IMR-90 (cell line): ENCODE data around the gene ADAMTS14. TPM values are rescaled to one million over a fixed set of nuclear protein-coding genes. Genes with fewer than 3 reads are reported as not detected.

Experiments
- ATAC-seq: fragments of 200-7000 bp; cut with Tn5 transposase; 2 replicates; pipeline ENCODE4 v1.9.1; 2020; ENCODE audit warnings: low read depth, mild to moderate bottlenecking, moderate library complexity
- BruUV-seq: library from RNA; stranded (reverse); fragments of 400-500 nt; replicated peaks from 2 replicates; lab custom pipeline; 2021; lab: Mats Ljungman, UMichigan
- CTCF ChIA-PET: fragments of 300-600 bp; formaldehyde crosslinking; extraction: SDS; loops from one replicate; lab custom pipeline; 2021; ENCODE audit warnings: antibody characterized with exemption; lab: Yijun Ruan, JAX
- POLR2A ChIA-PET: fragments of 300-600 bp; sonication (Branson Sonifier 250); formaldehyde crosslinking; loops from one replicate; lab custom pipeline; 2022; ENCODE audit warnings: antibody characterized with exemption; ENCODE audit not compliant: unreplicated experiment; lab: Charles Lee
- DNase-seq: peaks from one replicate; pipeline ENCODE4 v3.0.0; 2013
- H2AFZ ChIP-seq: replicated peaks from 2 replicates; pipeline ENCODE3; 2013; ENCODE audit warnings: low read length, mild to moderate bottlenecking; ENCODE audit not compliant: poor library complexity
- H2AK5ac ChIP-seq: 2 replicates; pipeline ENCODE4 v1.6.1; 2013; ENCODE audit warnings: low read depth, low read length, inconsistent platforms
- H2AK9ac ChIP-seq: replicated peaks from 2 replicates; pipeline ENCODE3; 2013; ENCODE audit warnings: mild to moderate bottlenecking, low read depth, low read length, moderate library complexity; ENCODE audit not compliant: poor library complexity
- H2BK120ac ChIP-seq: 2 replicates; pipeline ENCODE4 v1.6.1; 2013; ENCODE audit warnings: low read depth, low read length, inconsistent platforms
- H2BK15ac ChIP-seq: 3 replicates; pipeline ENCODE4 v1.6.1; 2013; ENCODE audit warnings: low read depth, low read length, inconsistent platforms
- H2BK20ac ChIP-seq: 2 replicates; pipeline ENCODE4 v1.6.1; 2013; ENCODE audit warnings: low read depth, mild to moderate bottlenecking, inconsistent platforms, low read length, moderate library complexity
- H2BK5ac ChIP-seq: 2 replicates; pipeline ENCODE4 v1.6.1; 2013; ENCODE audit warnings: mild to moderate bottlenecking, low read depth, low read length, inconsistent platforms; ENCODE audit not compliant: poor library complexity, severe bottlenecking
- H3K14ac ChIP-seq: replicated peaks from 2 replicates; pipeline ENCODE4 v1.6.1; 2013; ENCODE audit warnings: low read depth, low read length, inconsistent platforms
- H3K18ac ChIP-seq: 2 replicates; pipeline ENCODE4 v1.6.1; 2013; ENCODE audit warnings: low read depth, low read length, control low read depth
- H3K23ac ChIP-seq: 2 replicates; pipeline ENCODE4 v1.6.1; 2013; ENCODE audit warnings: low read depth, low read length, inconsistent platforms
- H3K27ac ChIP-seq: 2 replicates; pipeline ENCODE4 v1.5.1; 2013; ENCODE audit warnings: mild to moderate bottlenecking, control low read depth, low read length; ENCODE audit not compliant: insufficient read depth
- H3K27me3 ChIP-seq: 2 replicates; pipeline ENCODE4 v1.6.1; 2013; ENCODE audit warnings: low read length; ENCODE audit not compliant: control insufficient read depth, insufficient read depth
- H3K36me3 ChIP-seq: 2 replicates; pipeline ENCODE4 v1.6.1; 2013; ENCODE audit warnings: low read length, mixed read lengths; ENCODE audit not compliant: control insufficient read depth, insufficient read depth
- H3K4ac ChIP-seq: 2 replicates; pipeline ENCODE4 v1.6.1; 2013; ENCODE audit warnings: low read depth, low read length, inconsistent platforms
- H3K4me1 ChIP-seq: 2 replicates; pipeline ENCODE4 v1.6.1; 2013; ENCODE audit warnings: low read length, mixed read lengths; ENCODE audit not compliant: control insufficient read depth, insufficient read depth
- H3K4me2 ChIP-seq: 2 replicates; pipeline ENCODE4 v1.6.1; 2013; ENCODE audit warnings: low read depth, mild to moderate bottlenecking, control low read depth, low read length, moderate library complexity
- H3K4me3 ChIP-seq: 2 replicates; pipeline ENCODE4 v1.5.1; 2013; ENCODE audit warnings: low read depth, mild to moderate bottlenecking, control low read depth, low read length, moderate library complexity; ENCODE audit not compliant: insufficient read depth
- H3K56ac ChIP-seq: 2 replicates; pipeline ENCODE4 v1.6.1; 2013; ENCODE audit warnings: low read length, inconsistent platforms; ENCODE audit not compliant: insufficient read depth; ENCODE audit errors: extremely low read depth
- H3K79me1 ChIP-seq, 2 experiments: 2 replicates each; pipeline ENCODE4 v1.6.1; 2013; ENCODE audit warnings: low read length in 2 of 2, inconsistent platforms in 1 of 2, low read depth in 1 of 2
- H3K9ac ChIP-seq: 2 replicates; pipeline ENCODE4 v1.6.1; 2013; ENCODE audit warnings: low read depth, low read length, control low read depth
- H3K9me1 ChIP-seq: 2 replicates; pipeline ENCODE4 v1.6.1; 2013; ENCODE audit warnings: low read length, inconsistent platforms; ENCODE audit not compliant: insufficient read depth
- H3K9me3 ChIP-seq: 2 replicates; pipeline ENCODE4 v1.6.1; 2013; ENCODE audit warnings: low read length; ENCODE audit not compliant: control insufficient read depth, insufficient read depth
- H4K20me1 ChIP-seq: 2 replicates; pipeline ENCODE4 v1.6.1; 2013; ENCODE audit warnings: low read length, inconsistent platforms; ENCODE audit not compliant: insufficient read depth
- H4K5ac ChIP-seq: 2 replicates; pipeline ENCODE4 v1.6.1; 2013; ENCODE audit warnings: mild to moderate bottlenecking, low read depth, low read length, control low read depth
- H4K8ac ChIP-seq, 2 experiments: 2 replicates each; pipeline ENCODE4 v1.6.1; 2013; ENCODE audit warnings: low read depth in 2 of 2, low read length in 2 of 2, control low read depth in 1 of 2, inconsistent platforms in 1 of 2
- H4K91ac ChIP-seq: 2 replicates; pipeline ENCODE4 v1.6.1; 2013; ENCODE audit warnings: low read depth, low read length, inconsistent platforms; ENCODE audit not compliant: insufficient read depth
- BHLHE40 ChIP-seq: fragments of 150-350 bp; IDR thresholded peaks from 2 replicates; pipeline ENCODE4 v1.6.1; 2016; ENCODE audit warnings: mild to moderate bottlenecking, low read depth, low read length
- CEBPB ChIP-seq: IDR thresholded peaks from 2 replicates; pipeline ENCODE4 v1.6.1; 2012; ENCODE audit warnings: low read depth, low read length, improper control_type of control experiment
- FOS ChIP-seq: fragments of 150-350 bp; IDR thresholded peaks from 2 replicates; pipeline ENCODE4 v1.6.1; 2016; ENCODE audit warnings: low read depth, low read length
- MAZ ChIP-seq: IDR thresholded peaks from 2 replicates; pipeline ENCODE4 v1.6.1; 2012; ENCODE audit warnings: low read depth, mild to moderate bottlenecking, low read length, improper control_type of control experiment, moderate library complexity, borderline replicate concordance
- MXI1 ChIP-seq: IDR thresholded peaks from 2 replicates; pipeline ENCODE4 v1.6.1; 2012; ENCODE audit warnings: low read depth, mild to moderate bottlenecking, low read length, moderate library complexity, borderline replicate concordance
- NFE2L2 ChIP-seq: fragments of 150-350 bp; IDR thresholded peaks from 2 replicates; pipeline ENCODE4 v1.6.1; 2016; ENCODE audit warnings: low read depth, mild to moderate bottlenecking, low read length
- RAD21 ChIP-seq: IDR thresholded peaks from 2 replicates; pipeline ENCODE4 v1.6.1; 2012; ENCODE audit warnings: low read length, improper control_type of control experiment
- RCOR1 ChIP-seq: IDR thresholded peaks from 2 replicates; pipeline ENCODE4 v1.6.1; 2012; ENCODE audit warnings: mild to moderate bottlenecking, low read length, improper control_type of control experiment; ENCODE audit not compliant: insufficient replicate concordance
- RFX5 ChIP-seq: IDR thresholded peaks from 2 replicates; pipeline ENCODE4 v1.8.0; 2012; ENCODE audit warnings: low read depth, mild to moderate bottlenecking, low read length, moderate library complexity
- WGBS, 2 experiments: methylation state at CpG; one replicate each; pipeline versions ENCODE4 v1.1.5 to v1.1.7; 2013; ENCODE audit warnings: missing lambda C conversion rate in 2 of 2; ENCODE audit not compliant: insufficient read length in 1 of 2; ENCODE audit errors: extremely low coverage in 2 of 2; 5-methylcytosine and 5-hydroxymethylcytosine counted together
- dilution Hi-C: fragments of 300-500 bp; cut with HindIII; formaldehyde crosslinking; loops from one replicate; pipeline ENCODE4 v1.14.3; 2018; ENCODE audit warnings: low sequenced_read_pairs; ENCODE audit not compliant: unreplicated experiment
- in situ Hi-C: fragments of 300-500 bp; cut with MboI; formaldehyde crosslinking; loops from 3 replicates; pipeline ENCODE4 v1.14.3; 2019; ENCODE audit warnings: low sequenced_read_pairs, inconsistent platforms, mixed read lengths
- intact Hi-C: fragments of 100-400 bp; cut with micrococcal nuclease; formaldehyde crosslinking; loops from 2 replicates; pipeline ENCODE4 v1.10.0; 2022
- polyA plus RNA-seq, 3 experiments: library from polyadenylated mRNA; depleted of rRNA; stranded (reverse); fragments of >200 nt; gene quantifications; 2 replicates each; pipeline ENCODE4 v1.2.3, GENCODE V29; 2012; ENCODE audit warnings: low replicate concordance in 1 of 3
- total RNA-seq: library from RNA; depleted of rRNA; stranded (reverse); fragments of >200 nt; gene quantifications from 2 replicates; pipeline ENCODE4 v1.2.3, GENCODE V29; 2012
- TF ChIP-seq, protein P1 (sequence below): fragments of 150-350 bp; IDR thresholded peaks from 2 replicates; pipeline ENCODE4 v1.6.1; 2016; ENCODE audit warnings: low read depth, mild to moderate bottlenecking, low read length, moderate library complexity, borderline replicate concordance

The ADAMTS14 gene
- total and polyA plus RNA-seq, 2 of the 4 experiments (the other 2 are of a cell fraction) = under 0.01 to 0.31 TPM

DNA sequence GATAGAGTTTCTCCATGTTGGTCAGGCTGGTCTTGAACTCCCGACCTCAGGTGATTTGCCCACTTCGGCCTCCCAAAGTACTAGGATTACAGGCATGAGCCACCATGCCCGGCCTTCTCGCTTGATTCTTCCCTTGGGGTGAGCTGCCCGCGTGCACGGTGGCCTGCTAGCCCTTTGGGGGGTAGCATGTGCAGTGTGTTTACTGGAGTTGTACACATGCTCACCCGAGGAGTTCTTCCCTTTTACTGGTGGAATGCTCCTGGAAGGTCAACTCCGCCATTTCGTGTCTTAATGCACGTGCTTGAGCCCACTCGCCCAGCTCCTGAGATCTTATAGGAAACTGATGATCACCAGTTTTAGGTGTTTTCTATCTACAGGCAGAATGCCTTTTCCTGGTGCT is 17.0 kb upstream of the ADAMTS14 start (continued):
- TF ChIP-seq, protein P1, sequence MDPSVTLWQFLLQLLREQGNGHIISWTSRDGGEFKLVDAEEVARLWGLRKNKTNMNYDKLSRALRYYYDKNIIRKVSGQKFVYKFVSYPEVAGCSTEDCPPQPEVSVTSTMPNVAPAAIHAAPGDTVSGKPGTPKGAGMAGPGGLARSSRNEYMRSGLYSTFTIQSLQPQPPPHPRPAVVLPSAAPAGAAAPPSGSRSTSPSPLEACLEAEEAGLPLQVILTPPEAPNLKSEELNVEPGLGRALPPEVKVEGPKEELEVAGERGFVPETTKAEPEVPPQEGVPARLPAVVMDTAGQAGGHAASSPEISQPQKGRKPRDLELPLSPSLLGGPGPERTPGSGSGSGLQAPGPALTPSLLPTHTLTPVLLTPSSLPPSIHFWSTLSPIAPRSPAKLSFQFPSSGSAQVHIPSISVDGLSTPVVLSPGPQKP = no peak
- no peak for TF ChIP-seq CEBPB

DNA sequence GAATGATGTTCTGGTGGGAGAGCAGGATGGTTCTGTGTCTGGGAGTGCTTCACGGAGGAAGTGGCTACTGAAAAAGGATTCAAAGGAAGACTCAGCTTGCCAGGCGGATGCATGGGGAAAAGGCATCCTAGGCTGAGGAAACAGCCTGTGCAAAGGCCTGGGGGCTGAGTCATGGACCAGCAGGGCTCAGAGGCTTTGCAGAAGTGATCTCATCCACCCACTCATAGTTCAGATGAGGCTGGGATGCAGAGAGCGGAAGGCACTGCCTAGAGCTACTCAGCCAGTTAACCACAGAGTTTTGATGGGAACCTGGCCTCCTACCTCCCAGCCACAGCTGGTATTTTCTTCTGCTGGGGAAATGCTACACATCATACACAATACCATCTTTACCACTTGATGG is 15.8 kb upstream of the ADAMTS14 start:
- ATAC-seq = peak; percentile 97
- Histone ChIP-seq H2AK9ac (peak overlapping the region; percentile 48), H3K9ac (no peak overlapping the region), H2BK20ac (peak overlapping the region; percentile 71), H3K9me1 (peaks cover 9% of the 10 kb centered on the region), H4K91ac (peak overlapping the region; percentile 73; the same call in 1 of the 2 replicates), H4K20me1 (no peaks in the 10 kb centered on the region), H3K18ac (peak overlapping the region; percentile 56; the same call in 1 of the 2 replicates), H3K4ac (peak overlapping the region; percentile 81), H4K5ac (no peak overlapping the region), H2BK120ac (peak overlapping the region; percentile 78), H3K79me1 (no peaks in the 10 kb centered on the region), H3K23ac (peak overlapping the region; percentile 36; the same call in 1 of the 2 replicates), H2BK5ac (peak overlapping the region; percentile 69), H3K36me3 (no peaks in the 10 kb centered on the region), H4K8ac (peak overlapping the region in 1 of 2 experiments; percentile 68; a peak in 1 of 4 replicates), H3K27me3 (no peaks in the 10 kb centered on the region), H2BK15ac (peak overlapping the region; percentile 16; the same call in 1 of the 3 replicates), H3K4me1 (peaks cover 10% of the 10 kb centered on the region), H3K14ac (peak overlapping the region; percentile 46; the same call in 1 of the 2 replicates), H3K9me3 (0 out of 2 replicates have a peak, but pooled peaks cover 4% of the 10 kb centered on the region), H2AFZ (peak overlapping the region; percentile 9), H3K4me3 (no peak overlapping the region), H3K56ac (0 out of 2 replicates have a peak overlapping the region, but pooled peaks have one; percentile 42), H3K27ac (peak overlapping the region; percentile 43; the same call in 1 of the 2 replicates), H3K4me2 (no peak overlapping the region), H2AK5ac (peak overlapping the region; percentile 40; the same call in 1 of the 2 replicates)
- dilution Hi-C loops (no loop called here), intact Hi-C loops (no loop called here), in situ Hi-C loops (no loop called here)
- WGBS, 2 experiments = no CpG with 5 or more reads among the region's 3 CpGs
- ChIA-PET CTCF (interaction anchor here (1.0 kb wide), 1 partner anchor 81 kb away, joined by 3 read pairs; no protein-coding TSS in a partner anchor), POLR2A (no interaction called here)
- no TSS peak for BruUV-seq
- peak; percentile 98 for DNase-seq
- TF ChIP-seq RCOR1 (peak; percentile 46), CEBPB (peak; percentile 35), MXI1 (no peak), MAZ (no peak), NFE2L2 (peak; percentile 56; the same call in 1 of the 2 replicates), RAD21 (peak; percentile 19; the same call in 1 of the 2 replicates), BHLHE40 (peak; percentile 51), RFX5 (no peak), FOS (peak; percentile 88)
